Glomerular endothelial cell (primary cell): ENCODE results near the gene LRRFIP2. TPM values are rescaled to one million over a fixed set of nuclear protein-coding genes. Genes with fewer than 3 reads are reported as not detected.
"Not testable (repeated sequence)": the region's sequence is repeated elsewhere in the genome, so short reads cannot be mapped to it uniquely, and the experiment has no call there.

ENCODE experiments used
- DNase-seq: peaks from one replicate; pipeline ENCODE4 v3.0.0-alpha.2; 2011; ENCODE audit warnings: low read depth, low spot score; ENCODE audit errors: extremely low read depth
- total RNA-seq: library from RNA; depleted of rRNA; stranded (reverse); fragments of >200 nt; gene quantifications from 2 replicates; pipeline ENCODE4 v1.2.3, GENCODE V29; 2015

The LRRFIP2 gene, protein sequence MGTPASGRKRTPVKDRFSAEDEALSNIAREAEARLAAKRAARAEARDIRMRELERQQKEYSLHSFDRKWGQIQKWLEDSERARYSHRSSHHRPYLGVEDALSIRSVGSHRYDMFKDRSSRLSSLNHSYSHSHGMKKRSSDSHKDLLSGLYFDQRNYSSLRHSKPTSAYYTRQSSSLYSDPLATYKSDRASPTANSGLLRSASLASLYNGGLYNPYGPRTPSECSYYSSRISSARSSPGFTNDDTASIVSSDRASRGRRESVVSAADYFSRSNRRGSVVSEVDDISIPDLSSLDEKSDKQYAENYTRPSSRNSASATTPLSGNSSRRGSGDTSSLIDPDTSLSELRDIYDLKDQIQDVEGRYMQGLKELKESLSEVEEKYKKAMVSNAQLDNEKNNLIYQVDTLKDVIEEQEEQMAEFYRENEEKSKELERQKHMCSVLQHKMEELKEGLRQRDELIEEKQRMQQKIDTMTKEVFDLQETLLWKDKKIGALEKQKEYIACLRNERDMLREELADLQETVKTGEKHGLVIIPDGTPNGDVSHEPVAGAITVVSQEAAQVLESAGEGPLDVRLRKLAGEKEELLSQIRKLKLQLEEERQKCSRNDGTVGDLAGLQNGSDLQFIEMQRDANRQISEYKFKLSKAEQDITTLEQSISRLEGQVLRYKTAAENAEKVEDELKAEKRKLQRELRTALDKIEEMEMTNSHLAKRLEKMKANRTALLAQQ
- total RNA-seq: 55.5 and 57.9 TPM in 2 replicates

DNA sequence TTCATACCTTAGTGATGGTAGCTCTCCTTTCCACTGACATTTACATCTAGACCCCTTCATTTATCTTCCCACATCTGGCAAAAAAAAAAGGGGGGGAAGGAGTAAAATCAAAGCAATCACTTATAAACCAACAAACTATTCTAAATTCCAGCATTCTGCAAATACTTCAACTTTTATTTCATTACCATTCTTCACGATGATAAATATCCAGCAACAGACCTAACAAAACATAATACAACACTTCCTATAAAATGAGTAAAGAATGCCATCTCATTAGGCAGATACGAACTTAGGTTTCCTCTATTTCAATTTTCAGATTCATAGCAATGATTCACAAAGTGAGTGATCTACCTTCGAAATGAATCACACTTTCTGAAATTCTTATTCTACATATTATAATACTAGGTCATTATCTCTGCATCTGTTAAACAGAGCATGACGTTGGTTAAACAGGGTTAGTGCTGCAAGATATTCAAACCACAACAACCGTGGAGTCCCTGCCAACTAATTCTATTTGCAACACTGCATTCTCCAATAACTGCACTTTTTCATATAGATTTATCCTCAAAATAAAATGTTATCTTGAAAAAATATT lies at the start of gene LRRFIP2:
Gene LRRFIP2 (minus strand): TSS at position 51 of the 595 bp plus-strand sequence. CDS start 25,599 bp downstream, outside the sequence.
- no peak for DNase-seq

DNA sequence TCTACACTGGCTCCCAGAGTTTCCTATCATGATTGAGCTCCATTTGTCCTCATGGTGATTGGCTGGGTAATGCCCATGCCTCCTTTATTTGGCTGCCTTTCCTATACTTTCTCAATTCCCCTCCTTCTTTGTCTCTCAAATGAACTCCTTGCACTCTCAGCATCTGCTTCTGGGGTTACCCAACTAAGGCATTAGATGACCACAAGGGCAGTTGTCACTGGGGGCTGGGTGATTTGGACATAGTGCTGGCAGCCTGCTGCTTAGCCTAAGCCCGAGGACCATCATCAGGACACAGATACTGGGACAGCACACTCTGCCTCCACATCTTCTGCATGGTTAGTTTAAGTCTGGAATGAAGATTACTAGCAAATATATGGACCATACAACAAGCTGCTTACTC lies 49.2 kb upstream of the LRRFIP2 start:
- DNase-seq: no peak

DNA sequence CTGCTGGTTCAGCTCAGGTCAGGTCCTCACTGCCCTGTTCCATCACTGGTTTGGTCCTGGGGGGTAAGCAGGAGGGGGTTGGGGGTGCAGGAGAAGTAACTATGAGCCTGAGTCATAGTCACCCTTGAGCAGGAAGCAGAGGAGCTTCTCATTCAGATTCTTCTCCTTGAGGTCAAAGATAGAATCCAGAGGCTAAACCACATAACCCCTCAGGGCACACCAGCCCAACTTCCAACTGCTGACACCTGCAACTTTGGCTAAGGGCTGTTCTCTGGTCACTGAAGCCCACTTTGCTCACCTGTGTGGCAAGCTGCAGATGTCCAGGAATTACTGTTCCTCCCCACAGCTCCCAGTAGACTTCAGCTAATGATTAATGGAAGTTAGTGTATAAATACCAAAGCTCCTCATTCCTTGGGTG lies 48.8 kb upstream of the LRRFIP2 start:
- no peak for DNase-seq

DNA sequence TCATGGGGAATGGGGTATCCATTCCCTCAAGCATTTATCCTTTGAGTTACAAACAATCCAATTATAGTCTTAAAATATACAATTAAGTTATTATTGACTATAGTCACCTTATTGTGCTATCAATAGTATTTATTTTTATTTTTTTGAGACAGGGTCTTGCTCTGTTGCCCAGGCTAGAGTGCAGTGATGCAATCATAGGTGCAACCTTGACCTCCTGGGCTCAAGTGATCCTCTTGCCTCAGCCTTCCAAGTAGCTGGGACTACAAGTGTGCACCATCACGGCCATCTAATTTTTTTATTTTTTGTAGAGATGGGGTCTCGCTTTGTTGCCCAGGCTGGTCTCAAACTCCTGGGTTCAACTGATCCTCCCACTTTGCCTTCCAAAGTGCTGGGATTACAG lies 48.2 kb upstream of the LRRFIP2 start:
- not testable (repeated sequence) for DNase-seq

DNA sequence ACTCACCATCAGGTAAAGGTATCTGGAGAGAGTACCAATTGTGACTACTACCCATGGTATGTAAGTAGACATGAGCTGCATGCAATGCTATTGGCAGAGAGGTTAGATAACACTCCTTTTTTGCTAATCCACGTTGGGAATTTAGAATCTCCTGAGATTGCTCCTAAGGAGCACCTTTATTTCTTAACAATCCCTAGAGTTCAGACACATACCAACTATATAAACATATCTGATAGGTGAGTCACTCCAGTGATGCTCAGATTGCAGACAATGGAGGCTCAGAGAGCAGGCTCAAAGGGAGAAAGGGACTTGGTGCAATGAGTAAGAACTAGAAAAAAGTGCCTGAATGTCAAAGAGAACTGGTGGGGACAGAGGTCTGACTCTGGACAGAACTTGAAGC lies 47.0 kb upstream of the LRRFIP2 start:
- no peak for DNase-seq

DNA sequence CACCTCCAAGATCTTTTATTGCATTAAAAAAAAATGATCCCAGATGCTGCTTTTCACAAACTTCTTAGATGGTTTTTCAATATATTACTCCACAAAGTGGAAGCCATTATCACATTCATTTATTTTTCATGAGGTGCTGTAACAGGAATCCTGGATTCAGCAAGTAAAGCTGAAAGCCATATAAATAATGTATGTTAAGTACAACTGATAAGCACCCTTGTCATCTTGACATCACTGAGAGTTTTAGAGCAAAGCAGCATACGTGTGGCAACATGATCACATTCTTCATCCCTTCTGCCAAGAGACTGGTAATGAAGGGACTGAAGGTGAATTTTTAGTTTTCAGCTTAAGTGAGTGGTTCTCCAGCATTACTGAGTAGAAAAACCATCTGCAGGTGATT lies 44.9 kb upstream of the LRRFIP2 start:
- no peak for DNase-seq

DNA sequence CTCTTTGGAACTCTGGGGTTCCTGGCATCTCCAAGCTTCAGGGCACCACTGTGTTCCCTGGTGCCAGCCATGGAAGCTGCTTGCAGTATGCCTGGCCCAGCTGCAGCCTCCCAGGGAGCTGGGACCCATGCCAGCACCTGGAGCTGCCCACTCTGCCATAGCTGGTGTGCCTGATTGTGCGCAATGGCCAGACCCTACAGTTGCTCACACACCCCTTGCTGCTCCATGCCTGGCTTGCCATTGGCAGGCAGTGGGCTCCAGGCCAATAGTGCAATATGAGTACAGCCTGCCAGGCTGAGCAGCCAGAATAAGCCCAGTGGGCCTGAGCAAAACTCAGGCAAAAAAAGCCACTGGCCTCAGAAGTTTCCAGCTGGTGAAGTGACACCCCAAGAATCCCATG lies 43.8 kb upstream of the LRRFIP2 start:
- DNase-seq: no peak

DNA sequence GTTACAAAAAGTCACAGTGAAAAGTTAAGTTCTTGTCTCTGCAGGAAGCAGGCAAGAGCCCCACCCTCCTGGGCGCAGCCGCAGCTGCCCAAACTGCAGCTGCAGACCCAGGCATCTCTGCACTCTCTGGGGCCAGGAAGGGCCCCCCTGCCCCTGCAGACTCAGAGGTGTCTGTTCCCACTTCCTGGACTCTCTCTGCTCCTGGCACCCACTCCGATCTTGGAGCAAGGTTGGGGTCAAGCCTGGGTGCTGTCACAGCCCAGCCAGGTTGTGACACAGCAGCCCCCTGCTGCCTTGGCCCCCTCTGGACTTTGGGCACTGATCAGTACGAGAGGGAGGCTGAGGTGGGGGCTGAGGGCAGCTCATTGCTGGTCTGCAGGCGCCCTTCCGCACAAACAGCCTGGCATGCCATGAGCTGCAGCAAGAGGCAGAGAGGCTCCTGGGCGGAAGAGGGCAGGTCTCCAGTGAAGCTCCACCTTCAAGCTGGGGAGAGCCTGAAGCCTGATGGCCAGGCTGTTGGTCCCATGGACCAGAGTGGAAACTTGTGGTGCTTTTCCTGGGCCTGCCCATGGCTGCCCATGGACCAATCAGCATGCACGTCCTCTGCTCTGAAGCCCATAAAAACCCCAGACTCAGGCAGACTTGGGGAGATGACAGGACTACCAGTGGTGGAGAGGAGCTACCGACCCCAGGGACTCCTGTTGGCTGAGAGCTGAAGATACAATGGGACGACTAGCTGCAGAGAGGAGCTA lies 42.9 kb upstream of the LRRFIP2 start:
- DNase-seq: no peak

DNA sequence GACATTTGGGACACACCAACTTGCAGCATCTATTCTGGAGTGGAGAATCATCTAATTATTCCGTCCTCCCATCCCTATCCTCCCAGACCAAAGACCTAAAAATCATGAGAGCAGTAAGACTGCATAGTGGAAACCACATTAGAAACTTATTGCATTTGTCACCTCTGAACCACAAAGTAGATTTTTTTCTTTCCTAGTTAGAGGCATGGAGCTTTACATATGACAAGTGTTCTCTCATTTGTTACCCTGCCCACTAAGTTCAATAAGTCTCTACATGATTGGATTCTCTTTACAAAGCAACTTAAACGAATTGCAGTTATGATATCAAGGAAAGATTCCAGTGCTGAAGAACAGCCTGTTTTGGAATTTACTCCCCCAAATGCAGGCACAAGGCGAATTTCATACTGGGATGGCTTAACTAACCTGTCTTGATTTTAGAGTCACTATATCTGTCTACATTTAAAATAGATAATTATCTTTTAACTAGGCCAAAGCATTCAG lies 42.3 kb upstream of the LRRFIP2 start:
- DNase-seq: no peak

DNA sequence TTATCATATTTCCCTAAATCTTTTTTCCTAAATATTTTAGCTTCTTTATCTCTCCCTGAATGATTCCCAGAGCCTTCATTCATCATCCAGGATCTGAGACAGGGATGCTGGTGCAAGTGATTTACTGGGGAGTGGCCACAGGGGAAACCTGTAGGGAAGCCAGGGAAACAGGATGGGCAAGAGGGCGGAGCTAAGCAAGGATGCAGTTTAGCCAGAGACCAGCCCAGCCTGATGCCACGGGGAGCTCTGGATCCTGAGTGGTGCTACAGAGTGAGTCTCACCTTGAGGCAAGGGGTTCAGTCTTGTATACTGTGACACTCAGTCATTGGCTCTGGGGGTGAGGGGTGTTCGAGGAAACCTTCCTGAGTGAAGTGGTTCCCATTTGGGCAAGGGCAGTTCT lies 39.7 kb upstream of the LRRFIP2 start:
- DNase-seq: no peak

DNA sequence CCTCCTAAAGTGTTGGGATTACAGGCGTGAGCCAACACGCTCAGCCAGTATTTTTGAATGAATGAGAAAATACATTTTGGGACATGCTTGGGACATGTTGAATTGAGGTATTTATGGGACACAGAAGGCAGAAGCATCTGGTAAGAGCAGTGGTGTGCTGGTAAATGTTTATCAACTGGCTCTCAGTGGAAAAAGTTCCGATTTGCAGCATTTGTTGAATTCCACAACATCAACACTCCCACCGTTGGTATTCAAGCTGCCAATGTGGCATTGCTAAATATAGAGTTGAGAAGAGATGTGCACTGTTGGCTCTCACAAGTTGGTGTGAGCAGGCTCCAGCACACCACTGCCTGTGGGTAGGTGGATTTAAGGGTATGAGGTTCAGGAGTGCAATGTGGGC lies 35.8 kb upstream of the LRRFIP2 start:
- DNase-seq: no peak

DNA sequence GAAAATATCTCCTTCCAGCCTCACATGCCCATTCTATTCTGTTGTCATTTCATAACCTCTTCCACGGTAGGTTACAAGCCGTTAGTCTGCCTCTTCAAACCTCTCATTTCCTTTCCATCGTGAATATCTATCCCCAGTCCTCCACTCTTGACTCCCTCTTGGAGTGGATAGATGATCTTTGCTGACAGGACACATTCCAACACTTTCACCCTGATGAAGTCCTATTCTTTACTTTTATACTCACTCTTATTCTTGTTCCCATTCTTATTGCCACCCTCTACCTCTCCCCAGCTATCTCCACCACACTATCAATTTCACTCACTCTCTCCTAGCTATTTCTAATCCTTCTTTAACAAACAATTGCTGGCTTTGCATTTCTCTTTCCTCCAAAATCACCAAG lies 34.2 kb upstream of the LRRFIP2 start:
- not testable (repeated sequence) for DNase-seq

DNA sequence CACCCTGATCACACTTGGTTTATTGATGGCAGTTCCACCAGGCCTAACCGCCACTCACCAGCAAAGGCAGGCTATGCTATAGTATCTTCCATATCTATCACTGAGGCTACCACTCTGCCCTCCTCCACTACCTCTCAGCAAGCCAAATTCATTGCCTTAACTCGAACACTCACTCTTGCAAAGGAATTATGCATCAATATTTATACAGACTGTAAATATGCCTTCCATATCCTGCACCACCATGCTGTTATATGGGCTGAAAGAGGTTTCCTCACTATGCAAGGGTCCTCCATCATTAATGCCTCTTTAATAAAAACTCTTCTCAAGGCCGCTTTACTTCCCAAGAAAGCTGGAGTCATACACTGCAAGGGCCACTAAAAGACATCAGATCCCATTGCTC lies 33.6 kb upstream of the LRRFIP2 start:
- DNase-seq: not testable (repeated sequence)

DNA sequence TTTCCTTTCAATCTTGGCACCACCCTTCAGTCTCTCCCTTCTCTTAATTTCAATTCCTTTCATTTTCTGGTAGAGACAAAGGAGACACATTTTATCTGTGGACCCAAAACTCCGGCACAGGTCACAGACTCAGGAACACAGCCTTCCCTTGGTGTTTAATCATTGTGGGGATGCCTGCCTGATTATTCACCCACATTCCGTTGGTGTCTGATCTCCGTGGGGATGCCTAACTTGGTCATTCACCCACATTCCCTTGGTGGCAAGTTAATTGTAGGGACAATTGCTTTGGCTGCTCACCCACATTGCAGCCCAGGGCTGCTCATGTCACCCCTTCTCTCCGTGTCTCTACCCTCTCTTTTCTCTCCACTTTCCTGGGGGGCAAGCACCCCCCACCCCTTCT lies 31.7 kb upstream of the LRRFIP2 start:
- not testable (repeated sequence) for DNase-seq

DNA sequence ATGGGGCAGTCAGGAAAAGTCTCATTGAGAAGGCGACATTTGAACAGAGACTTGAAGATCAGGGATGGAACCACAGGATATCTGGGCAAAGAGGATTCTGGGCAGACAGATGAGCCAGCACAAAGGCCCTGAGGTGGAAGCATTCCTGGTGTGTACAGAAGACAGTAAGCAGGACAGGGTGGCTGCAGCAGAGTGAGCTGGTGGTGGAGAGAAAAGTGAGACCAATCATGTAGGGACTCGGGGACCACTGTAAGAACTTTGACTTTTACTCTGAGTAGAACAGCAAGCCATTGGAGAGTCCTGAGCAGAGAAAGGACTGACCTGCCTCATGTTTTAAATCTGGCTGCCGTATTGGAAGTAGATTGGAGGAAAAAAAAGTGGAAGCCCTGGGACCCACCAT lies 29.9 kb upstream of the LRRFIP2 start:
- DNase-seq: no peak

DNA sequence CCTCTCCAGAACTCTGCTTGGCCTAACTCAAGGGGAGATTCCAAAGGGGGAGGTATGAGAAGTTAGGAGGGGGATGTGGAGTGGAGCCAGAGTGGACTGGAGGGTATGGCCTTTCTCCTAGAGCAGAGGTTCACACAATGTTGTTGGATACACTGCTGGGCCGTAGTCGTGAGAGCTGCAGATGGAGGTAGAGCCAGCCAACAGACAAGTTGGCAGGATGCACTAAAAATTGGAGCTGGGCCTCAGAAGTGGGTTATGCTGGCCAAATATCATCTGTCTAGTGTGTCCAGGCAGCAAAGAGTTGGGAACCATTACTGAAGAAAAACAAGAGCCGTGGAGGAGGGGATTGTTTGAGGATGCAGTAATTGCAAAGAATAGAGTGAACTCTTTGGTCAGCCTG lies 27.7 kb upstream of the LRRFIP2 start:
- no peak for DNase-seq

DNA sequence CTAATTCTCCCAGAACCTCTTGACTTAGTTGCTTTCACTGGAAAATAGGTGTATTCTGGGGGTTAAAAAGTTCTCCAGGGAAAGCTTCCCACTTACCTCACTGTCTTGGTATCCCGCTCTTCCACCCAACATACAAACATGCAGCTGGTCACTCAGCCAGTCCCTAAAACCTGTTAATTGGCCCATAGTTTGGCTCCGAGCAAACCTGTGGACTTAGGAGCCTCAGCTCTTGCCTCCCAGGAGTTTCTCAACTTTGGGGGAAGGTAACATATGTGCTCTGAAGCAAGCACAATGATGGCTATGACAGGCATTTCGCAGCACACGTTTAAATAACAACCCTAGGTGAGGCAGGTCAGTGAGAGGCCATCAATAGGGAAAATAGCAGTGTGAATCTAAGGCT lies 25.8 kb upstream of the LRRFIP2 start:
- DNase-seq: no peak

DNA sequence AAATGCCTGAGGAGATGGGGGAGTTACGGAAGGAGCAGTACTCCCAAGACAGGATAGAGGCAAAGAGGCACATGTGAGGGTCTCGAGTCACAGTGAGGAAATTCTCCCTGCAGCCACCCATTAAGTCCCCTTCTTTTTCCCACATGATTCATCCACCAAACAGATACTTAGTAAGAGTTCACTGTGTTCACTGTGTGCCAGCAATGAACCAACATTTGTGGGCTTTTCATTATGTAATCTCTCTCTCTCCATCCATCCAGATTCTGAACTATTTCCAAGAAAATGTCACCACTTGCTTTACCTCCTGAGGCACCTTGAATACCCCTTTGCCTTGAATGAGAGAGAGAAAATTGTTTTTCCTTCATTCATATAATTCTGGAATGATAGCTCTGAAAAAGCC lies 24.6 kb upstream of the LRRFIP2 start:
- no peak for DNase-seq

DNA sequence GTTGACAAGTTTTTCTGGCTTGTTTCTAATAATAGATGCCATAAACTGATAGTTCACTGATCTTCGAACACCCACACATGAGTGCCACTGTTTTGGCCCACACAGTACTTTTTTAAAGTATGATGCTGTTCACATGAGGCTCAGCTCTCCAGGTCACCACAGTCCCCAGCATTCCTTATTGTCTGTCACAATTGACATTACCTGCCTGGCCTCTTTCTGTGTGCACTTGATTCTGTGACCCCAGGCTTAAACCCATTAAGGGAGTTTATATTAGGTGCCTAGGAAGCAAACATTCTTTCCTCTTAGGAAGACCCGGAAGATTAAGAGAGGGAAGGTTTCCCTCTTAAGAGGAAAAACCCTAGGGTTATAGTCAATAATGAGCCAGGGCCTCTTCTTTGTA lies 24.2 kb upstream of the LRRFIP2 start:
- DNase-seq: no peak

DNA sequence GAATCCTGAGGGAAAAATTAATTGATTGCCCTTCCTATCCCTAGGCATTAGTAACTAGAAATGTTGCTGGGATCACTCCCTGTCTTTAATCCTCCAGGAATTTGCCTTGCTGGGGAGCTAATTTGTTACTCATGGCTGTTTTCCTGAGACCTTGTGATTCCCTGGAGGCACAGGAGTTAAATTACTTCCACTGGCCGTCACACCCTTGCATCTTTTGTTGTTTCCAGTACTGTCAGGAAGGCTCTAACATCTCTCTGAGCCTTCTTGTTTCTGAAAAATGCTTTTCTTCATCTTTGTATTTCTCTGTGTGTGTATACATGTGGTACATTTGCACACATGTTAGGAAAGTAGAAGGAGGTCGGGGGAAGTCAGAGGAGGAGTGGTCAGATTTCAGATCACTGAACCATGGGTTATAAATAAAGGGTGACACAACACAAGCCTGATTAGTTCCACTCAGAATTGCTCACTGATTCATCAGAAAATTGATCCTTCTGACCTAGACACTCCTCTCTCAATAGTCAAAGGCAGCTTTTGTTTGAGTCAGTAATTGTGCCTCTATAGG lies 23.5 kb upstream of the LRRFIP2 start:
- no peak for DNase-seq

DNA sequence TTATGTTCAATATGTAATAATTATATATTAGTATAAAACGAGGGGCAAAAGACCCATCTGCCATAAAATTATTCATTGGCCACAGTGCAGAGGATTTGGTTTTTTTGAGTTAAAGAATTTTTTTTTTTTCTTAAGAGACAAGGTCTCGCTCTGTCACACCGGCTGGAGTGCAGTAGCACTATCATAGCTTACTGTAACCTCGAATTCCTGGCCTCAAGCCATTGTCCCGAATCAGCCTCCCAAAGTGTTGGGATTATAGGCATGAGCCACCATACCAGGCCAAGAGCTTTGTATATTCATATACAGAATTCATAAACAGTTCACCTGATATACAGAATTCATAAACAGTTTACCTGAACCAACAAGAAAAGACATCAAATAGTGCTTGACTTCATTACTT lies 20.2 kb upstream of the LRRFIP2 start:
- no peak for DNase-seq
